Spinal cord (tissue), 10 donors: ENCODE results near the gene PPM1E. TPM values are rescaled to one million over a fixed set of nuclear protein-coding genes. Genes with fewer than 3 reads are reported as not detected.

Experiments used
- DNase-seq, 6 donors: peaks; one replicate each; pipeline versions ENCODE4 v3.0.0 to v3.0.0-alpha.2; 2013 to 2015; ENCODE audit warnings: low spot score in 6 of 6, low read depth in 4 of 6
- H3K27ac ChIP-seq: one replicate; pipeline ENCODE4 v1.5.1; 2013; ENCODE audit warnings: low read depth, low read length, control low read depth
- H3K27me3 ChIP-seq: one replicate; pipeline ENCODE4 v1.6.1; 2013; ENCODE audit warnings: low read length; ENCODE audit not compliant: control insufficient read depth, insufficient read depth
- H3K36me3 ChIP-seq: one replicate; pipeline ENCODE4 v1.6.1; 2013; ENCODE audit warnings: low read length; ENCODE audit not compliant: control insufficient read depth, insufficient read depth
- H3K4me1 ChIP-seq: one replicate; pipeline ENCODE4 v1.6.1; 2013; ENCODE audit warnings: low read length; ENCODE audit not compliant: control insufficient read depth, insufficient read depth
- H3K4me3 ChIP-seq: one replicate; pipeline ENCODE4 v1.5.1; 2013; ENCODE audit warnings: low read depth, low read length, control low read depth
- H3K9me3 ChIP-seq: one replicate; pipeline ENCODE4 v1.6.1; 2013; ENCODE audit warnings: low read length; ENCODE audit not compliant: control insufficient read depth, insufficient read depth
- WGBS: methylation state at CpG from one replicate; pipeline ENCODE4 v1.1.5; 2013; ENCODE audit warnings: missing lambda C conversion rate; ENCODE audit not compliant: insufficient coverage; 5-methylcytosine and 5-hydroxymethylcytosine counted together
- polyA plus RNA-seq, 2 donors: library from polyadenylated mRNA; unstranded; fragments of 120-200 nt; gene quantifications; one replicate each; pipeline ENCODE4 v1.2.1, GENCODE V29; 2013; ENCODE audit not compliant: insufficient read length in 2 of 2
- total RNA-seq, 2 donors: library from RNA; depleted of rRNA in 1 of 2; stranded (reverse); fragments of 120-200 nt in 1 of 2; fragments of >200 nt in 1 of 2; gene quantifications; one replicate each; pipeline versions ENCODE4 v1.2.3 to v1.2.4, GENCODE V29; 2013 to 2014
- donor health status: healthy.

The PPM1E gene
- total and polyA plus RNA-seq, 4 donors, result 10.9 to 42.0 (median 32.6) TPM

GRCh38 chr17:58995247-58995940 is 239.7 kb downstream of the PPM1E start:
- WGBS, result 96% methylated on average over 4 of the region's 7 CpGs
- Histone ChIP-seq H3K27me3 (no peaks in the 10 kb centered on the region), H3K9me3 (no peaks in the 10 kb centered on the region), H3K36me3 (peaks cover 7% of the 10 kb centered on the region), H3K4me1 (no peaks in the 10 kb centered on the region), H3K27ac (no peak overlapping the region), H3K4me3 (no peak overlapping the region)
- DNase-seq, result no peak

GRCh38 chr17:58996968-58997367 is 241.3 kb downstream of the PPM1E start:
- no peak for DNase-seq

GRCh38 chr17:58997756-58998553 is 242.3 kb downstream of the PPM1E start:
- no CpG with 5 or more reads among the region's 7 CpGs for WGBS
- DNase-seq, result no peak
- no peaks in the 10 kb centered on the region for H3K27me3 ChIP-seq
- H3K4me3 ChIP-seq, result no peak overlapping the region
- no peaks in the 10 kb centered on the region for H3K9me3 ChIP-seq
- H3K4me1 ChIP-seq, result no peaks in the 10 kb centered on the region
- no peak overlapping the region for H3K27ac ChIP-seq
- H3K36me3 ChIP-seq, result peaks cover 8% of the 10 kb centered on the region

More at GRCh38 chr17:58996968-58997367, 241.3 kb downstream of the PPM1E start:
- no peak overlapping the region for H3K27ac ChIP-seq
- WGBS, result 100% methylated on average over 2 of the region's 4 CpGs
- H3K9me3 ChIP-seq, result no peaks in the 10 kb centered on the region
- H3K27me3 ChIP-seq, result no peaks in the 10 kb centered on the region
- H3K4me3 ChIP-seq, result no peak overlapping the region
- H3K4me1 ChIP-seq, result no peaks in the 10 kb centered on the region
- H3K36me3 ChIP-seq, result peaks cover 8% of the 10 kb centered on the region

- Histone ChIP-seq H3K27ac (no peak overlapping the region), H3K27me3 (no peaks in the 10 kb centered on the region), H3K4me1 (no peaks in the 10 kb centered on the region), H3K4me3 (no peak overlapping the region), H3K36me3 (peaks cover 8% of the 10 kb centered on the region), H3K9me3 (no peaks in the 10 kb centered on the region)
- DNase-seq, result no peak
- WGBS, result 80% methylated on average over 1 of the region's 4 CpGs
Observed at GRCh38 chr17:58998871-58999270, 243.2 kb downstream of the PPM1E start.

DNA sequence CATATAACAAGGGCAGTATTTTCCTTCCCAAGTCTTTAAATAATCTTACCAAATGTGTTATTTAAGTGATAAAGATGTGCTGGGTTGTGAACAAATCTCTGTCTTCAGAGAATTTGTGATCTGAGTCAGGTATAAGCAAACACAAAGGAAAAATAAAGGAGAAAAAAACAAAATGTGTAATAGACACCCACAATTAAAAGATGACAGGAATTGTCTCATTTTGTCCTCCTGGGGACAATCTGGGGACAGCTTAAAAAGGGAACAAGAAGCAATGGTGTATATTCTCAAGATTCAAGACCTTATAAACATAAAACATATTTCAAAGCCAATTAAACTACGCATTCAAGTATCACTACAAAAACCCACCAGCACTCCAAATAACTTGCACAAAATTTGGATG is 243.8 kb downstream of the PPM1E start:
- Histone ChIP-seq H3K36me3 (peaks cover 8% of the 10 kb centered on the region), H3K27me3 (no peaks in the 10 kb centered on the region), H3K27ac (no peak overlapping the region), H3K9me3 (no peaks in the 10 kb centered on the region), H3K4me1 (no peaks in the 10 kb centered on the region), H3K4me3 (no peak overlapping the region)
- WGBS, result no CpG with 5 or more reads among the region's 1 CpG
- no peak for DNase-seq

- DNase-seq, result no peak
- WGBS, result no CpG with 5 or more reads among the region's 1 CpG
- Histone ChIP-seq H3K4me3 (no peak overlapping the region), H3K9me3 (no peaks in the 10 kb centered on the region), H3K27me3 (no peaks in the 10 kb centered on the region), H3K36me3 (peaks cover 8% of the 10 kb centered on the region), H3K27ac (no peak overlapping the region), H3K4me1 (no peaks in the 10 kb centered on the region)
Observed at GRCh38 chr17:59000022-59000421, 244.4 kb downstream of the PPM1E start.

DNA sequence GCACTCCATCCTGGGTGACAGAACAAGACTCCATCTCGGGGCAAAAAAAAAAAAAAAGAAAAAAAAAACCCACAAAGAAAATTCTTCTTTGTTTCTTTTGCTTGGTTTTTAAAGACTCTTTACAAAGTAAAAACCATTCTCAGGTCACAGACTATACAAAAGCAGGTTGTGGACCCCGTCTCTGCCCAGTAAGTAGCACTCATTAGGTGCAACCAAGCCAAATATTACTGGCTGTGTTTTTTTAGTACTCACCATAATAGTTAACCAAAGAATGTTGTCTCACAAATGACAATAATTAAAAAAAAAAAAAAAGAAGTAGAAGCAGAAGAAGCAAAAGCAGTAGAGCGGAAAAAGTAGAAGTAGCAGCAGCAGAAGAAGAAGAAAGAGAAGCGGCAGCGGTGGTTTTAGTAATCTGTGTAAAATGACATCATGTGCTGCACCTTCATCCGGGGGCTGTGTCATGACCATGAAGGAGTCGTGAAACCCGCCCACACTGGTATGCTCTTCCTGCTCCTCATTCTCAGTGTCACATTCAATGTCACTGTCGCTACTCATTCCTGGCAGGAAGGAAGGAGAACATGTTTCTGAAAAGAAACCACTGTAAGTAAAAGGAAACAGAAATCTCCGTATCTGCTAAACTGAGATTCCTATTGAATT is 245.6 kb downstream of the PPM1E start:
- Histone ChIP-seq H3K36me3 (peaks cover 4% of the 10 kb centered on the region), H3K9me3 (no peaks in the 10 kb centered on the region), H3K4me1 (no peaks in the 10 kb centered on the region), H3K4me3 (no peak overlapping the region), H3K27me3 (no peaks in the 10 kb centered on the region), H3K27ac (no peak overlapping the region)
- no peak for DNase-seq
- WGBS, result 93% methylated on average over 3 of the region's 10 CpGs

DNA sequence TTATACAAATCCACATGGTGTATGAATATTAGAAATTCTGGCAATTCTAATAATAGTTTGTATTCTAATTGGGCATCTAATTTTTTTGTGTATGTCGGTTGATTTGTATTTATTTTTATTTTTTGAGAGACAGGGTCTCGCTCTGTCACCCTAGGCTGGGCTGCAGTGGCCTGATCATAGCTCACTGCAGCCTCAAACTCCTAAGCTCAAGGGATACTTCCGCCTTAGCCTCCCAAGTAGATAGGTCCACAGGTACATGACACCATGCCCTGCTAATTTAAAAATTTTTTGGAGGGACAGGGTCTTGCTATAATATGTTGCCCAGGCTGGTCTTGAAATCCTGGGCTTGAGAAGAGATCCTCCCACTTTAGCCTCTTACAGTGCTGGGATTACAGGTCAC is 246.5 kb downstream of the PPM1E start:
- Histone ChIP-seq H3K27me3 (no peaks in the 10 kb centered on the region), H3K36me3 (peaks cover 2% of the 10 kb centered on the region), H3K27ac (no peak overlapping the region), H3K4me1 (no peaks in the 10 kb centered on the region), H3K9me3 (no peaks in the 10 kb centered on the region), H3K4me3 (no peak overlapping the region)
- DNase-seq, result no peak
- WGBS, result 100% methylated on average over 1 of the region's 3 CpGs

GRCh38 chr17:59002848-59003247 is 247.2 kb downstream of the PPM1E start:
- WGBS, result 100% methylated on average over 2 of the region's 2 CpGs
- H3K27ac ChIP-seq, result no peak overlapping the region

More at GRCh38 chr17:59002848-59003247, 247.2 kb downstream of the PPM1E start:
- no peaks in the 10 kb centered on the region for H3K27me3 ChIP-seq
- no peaks in the 10 kb centered on the region for H3K4me1 ChIP-seq
- DNase-seq, result no peak
- H3K4me3 ChIP-seq, result no peak overlapping the region
- H3K9me3 ChIP-seq, result no peaks in the 10 kb centered on the region
- peaks cover 2% of the 10 kb centered on the region for H3K36me3 ChIP-seq
